COLO829 (cell line): ENCODE measurements around the gene CDH1.

ENCODE experiments used
- DNase-seq: peaks from one replicate; pipeline ENCODE4 v3.0.0; 2012; ENCODE audit warnings: low spot score

The CDH1 gene

GRCh38 chr16:68732042-68732680 lies 4.9 kb upstream of the CDH1 start:
- DNase-seq: no peak

GRCh38 chr16:68732741-68733399 lies 4.2 kb upstream of the CDH1 start:
- no peak for DNase-seq

DNA sequence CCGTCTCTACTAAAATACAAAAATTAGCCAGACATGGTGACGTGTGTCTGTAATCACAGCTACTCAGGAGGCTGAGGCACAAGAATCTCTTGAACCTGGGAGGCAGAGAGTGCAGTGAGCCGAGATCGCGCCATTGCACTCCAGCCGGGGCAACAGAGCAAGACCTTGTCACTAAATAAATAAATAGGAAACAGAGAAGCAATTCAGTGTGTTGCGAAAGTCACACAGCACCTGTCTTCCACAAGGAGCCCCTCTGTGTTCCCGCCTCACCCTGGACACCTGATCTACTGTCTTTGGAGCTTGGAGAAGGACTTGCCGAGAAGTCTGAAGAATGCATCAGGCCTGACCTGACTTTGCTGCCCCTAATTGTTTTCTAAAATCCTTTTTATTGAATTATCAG lies 3.5 kb upstream of the CDH1 start:
- DNase-seq: no peak

- no peak for DNase-seq
These were observed 2.3 kb upstream of the CDH1 start for GRCh38 chr16:68734782-68735181.

- DNase-seq: no peak
These were observed 531 bp upstream of the CDH1 start for GRCh38 chr16:68736561-68736960.

- no peak for DNase-seq
These were observed 888 bp downstream of the CDH1 start for GRCh38 chr16:68737730-68738629.

DNA sequence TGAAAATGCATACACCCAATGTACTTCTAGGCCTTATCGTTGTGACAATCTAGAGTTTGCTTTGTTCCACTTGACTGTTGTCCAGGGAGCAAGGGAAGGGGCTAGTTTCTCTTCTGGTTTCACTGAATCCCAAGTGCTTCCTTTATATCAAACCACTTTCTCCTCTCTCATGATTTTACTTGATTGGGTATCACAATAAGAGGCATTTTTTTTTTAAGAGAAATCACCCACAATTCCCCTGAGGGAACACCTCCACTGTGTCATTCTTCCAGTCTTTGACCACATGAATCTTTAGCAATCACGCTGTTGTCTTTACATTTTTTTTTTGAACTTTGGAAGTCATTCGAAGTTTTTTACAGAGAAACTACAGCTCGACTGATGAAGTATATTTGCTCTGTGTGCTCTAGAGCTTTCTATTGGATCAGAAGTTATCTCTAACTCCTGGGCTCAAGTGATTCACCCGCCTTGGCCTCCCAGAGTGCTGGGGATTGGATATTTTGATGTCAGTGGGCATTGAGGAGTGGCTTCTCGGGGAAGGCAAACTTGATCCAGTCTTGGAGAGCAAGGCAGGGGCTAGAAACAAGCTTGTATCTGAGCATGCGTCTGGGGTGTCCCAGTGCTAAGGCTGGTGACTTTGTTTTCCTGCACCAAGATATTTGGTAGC lies 3.0 kb downstream of the CDH1 start:
- DNase-seq: no peak

- DNase-seq: no peak
These were observed 3.7 kb downstream of the CDH1 start for GRCh38 chr16:68740628-68741346.

GRCh38 chr16:68743664-68744063 lies 6.6 kb downstream of the CDH1 start:
- DNase-seq: no peak

DNA sequence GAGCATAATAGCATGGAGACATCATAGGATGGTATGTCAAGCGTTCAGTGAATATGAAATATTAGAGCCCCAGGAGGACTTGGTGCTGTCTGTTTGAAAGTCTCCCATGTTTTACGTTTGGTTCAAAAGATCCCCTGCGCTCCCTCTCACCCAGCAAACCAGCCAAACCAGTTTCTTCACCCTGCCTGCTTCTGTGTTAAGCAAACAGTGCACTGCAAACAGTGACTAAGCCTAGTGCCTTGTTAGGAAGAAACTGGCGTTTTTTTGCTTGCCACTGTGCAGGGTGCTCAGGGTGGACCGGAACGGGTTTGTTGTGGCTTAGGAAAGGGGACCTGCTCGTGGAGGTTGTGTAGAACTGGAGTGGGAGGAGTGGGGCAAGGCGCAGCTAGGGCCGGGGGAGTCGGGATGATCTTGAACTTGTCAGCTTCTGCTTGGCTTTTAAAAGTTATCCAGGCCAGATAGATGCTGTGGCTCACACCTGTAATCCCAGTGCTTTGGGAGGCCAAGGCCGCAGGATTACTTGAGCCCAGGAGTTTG lies 7.7 kb downstream of the CDH1 start:
- no peak for DNase-seq

- no peak for DNase-seq
These were observed 9.9 kb downstream of the CDH1 start for GRCh38 chr16:68746951-68747350.

GRCh38 chr16:68749432-68749831 lies 12.3 kb downstream of the CDH1 start:
- DNase-seq: no peak

DNA sequence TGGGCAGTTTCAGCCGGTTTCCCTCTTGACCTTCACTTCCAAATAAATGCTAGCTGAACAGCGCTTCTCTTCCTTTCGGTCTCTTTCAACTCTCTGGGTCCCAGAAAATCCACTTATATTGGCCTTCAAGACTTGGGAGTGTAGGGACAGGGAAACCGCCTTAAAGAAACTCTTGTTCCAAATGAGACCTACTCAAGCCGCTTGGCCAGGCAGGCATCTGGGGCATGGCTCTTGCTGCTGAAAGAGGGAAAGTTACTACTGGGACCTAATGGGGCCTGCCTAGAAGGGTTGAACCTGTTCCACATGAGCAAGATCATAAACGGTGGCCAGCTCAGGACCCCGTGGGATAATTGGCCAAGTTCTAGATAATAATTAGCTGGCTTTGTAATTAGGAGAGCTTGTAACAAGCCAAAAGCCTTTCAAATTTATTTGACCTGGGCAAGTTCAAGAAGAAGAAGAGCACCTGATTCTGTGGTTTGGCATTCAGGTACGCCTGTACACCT lies 13.2 kb downstream of the CDH1 start:
- DNase-seq: no peak

DNA sequence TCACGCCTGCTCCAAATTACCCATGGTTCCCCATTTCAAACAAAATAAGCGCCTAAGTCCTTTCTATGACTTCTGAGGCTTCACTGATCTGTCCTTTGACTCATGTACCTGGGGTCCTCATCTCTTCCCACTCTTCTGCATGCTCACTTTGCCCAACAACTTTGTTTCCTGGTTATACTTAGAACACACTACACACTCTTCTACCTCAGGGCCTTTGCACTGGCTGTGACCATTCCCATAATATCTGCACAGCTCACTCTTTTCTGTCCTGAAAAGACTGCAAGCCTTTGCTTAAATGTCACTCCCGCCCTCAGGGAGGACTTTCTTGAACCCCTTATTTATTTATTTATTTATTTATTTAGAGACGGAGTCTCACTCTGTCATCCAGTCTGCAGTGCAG lies 14.1 kb downstream of the CDH1 start:
- no peak for DNase-seq

DNA sequence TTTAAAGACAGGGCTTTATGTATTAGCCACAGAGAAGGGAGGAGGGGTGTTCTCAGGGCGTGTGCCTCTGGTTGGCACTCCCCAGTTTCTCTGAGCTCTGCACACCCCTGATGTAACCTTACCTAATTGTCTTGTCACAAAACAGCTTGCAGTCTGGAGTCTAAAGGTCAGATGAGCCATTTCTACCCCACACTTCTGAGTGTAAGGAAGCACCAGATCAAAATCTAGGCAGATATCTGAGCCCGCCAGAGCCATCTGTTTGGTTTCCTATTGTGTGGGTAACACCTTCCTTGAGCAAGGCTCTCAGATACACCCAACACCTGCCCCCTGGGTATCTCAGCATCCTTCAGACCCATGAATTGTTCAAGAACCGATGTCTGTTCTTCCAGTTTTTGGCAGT lies 15.5 kb downstream of the CDH1 start:
- no peak for DNase-seq

DNA sequence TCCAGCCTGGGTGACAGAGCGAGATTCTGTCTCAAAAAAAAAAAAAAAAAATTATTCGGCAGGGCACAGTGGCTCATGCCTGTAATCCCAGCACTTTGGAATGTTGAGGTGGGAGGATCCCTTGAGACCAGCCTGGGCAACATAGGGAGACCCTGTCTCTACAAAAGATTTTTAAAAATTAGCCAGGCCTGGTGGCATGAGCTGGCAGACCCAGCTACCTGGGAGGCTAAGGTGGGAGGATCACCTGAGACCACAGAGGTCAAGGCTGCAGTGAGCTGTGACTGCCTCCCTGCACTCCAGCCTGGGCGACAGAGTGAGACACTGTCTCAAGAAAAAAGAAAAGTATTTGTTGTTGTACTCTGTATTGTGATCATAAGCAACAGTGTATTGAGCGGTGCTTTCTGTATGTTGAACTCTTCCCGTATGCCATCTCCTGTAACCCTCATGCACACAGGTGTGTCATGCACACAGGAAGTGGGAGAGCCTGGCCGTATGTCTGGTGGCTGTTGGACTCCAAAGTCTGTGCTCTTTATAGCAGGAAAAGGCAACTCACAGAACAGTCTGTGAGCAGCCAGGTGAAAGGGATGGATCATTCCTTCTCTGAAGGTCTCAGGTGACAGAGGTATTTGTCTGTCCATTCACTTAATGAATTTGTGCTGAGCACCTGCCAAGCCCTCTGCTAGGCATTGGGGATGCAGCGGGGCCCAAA lies 17.1 kb downstream of the CDH1 start:
- no peak for DNase-seq

- no peak for DNase-seq
These were observed 19.3 kb downstream of the CDH1 start for GRCh38 chr16:68756239-68756915.

- no peak for DNase-seq
These were observed 20.5 kb downstream of the CDH1 start for GRCh38 chr16:68757625-68757935.

DNA sequence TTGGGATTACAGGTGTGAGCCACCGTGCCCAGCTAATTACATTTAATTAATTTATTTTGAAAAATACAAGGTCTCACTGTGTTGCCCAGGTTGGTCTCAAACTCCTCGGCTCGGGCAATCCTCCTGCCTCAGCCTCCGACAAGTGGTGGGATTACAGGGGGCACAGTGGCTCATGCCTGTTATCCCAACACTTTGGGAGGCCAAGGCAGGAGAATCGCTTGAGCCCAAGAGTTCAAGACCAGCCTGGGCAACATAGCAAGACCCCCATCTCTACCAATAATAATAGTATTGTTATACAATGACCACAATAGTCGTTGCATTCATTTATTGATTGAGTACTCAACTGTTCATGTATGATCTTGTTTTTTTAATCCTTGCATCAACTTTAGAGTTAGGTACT lies 22.0 kb downstream of the CDH1 start:
- DNase-seq: no peak

GRCh38 chr16:68760671-68761275 lies 23.7 kb downstream of the CDH1 start:
- peak; percentile 75 for DNase-seq
